HG03196 (cell line): ENCODE results near the gene ZC3H8.
"Not testable (repeated sequence)": the region's sequence is repeated elsewhere in the genome, so short reads cannot be mapped to it uniquely, and the experiment has no call there.

Experiments
- ATAC-seq: cut with Tn5 transposase; IDR thresholded peaks from one replicate; pipeline ENCODE4 v1.9.1; 2021; ENCODE audit not compliant: unreplicated experiment

The ZC3H8 gene

DNA sequence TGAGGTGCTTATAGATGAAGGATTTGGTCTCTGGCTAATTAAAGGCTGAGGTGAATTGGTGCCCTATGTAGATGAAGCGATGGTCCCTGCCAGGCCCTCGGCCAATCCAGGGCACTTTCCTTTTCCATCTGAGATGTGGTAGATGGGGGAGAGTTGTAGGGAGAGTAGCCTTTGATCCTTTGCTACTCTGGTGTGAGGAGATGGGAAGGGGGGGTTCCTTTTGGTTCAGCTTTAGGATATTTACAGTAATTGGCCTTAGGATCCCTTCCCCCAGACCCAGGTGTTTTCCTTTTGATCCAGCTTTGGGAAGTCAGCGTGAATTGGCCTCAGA lies 5.4 kb upstream of the ZC3H8 start:
- no peak for ATAC-seq

DNA sequence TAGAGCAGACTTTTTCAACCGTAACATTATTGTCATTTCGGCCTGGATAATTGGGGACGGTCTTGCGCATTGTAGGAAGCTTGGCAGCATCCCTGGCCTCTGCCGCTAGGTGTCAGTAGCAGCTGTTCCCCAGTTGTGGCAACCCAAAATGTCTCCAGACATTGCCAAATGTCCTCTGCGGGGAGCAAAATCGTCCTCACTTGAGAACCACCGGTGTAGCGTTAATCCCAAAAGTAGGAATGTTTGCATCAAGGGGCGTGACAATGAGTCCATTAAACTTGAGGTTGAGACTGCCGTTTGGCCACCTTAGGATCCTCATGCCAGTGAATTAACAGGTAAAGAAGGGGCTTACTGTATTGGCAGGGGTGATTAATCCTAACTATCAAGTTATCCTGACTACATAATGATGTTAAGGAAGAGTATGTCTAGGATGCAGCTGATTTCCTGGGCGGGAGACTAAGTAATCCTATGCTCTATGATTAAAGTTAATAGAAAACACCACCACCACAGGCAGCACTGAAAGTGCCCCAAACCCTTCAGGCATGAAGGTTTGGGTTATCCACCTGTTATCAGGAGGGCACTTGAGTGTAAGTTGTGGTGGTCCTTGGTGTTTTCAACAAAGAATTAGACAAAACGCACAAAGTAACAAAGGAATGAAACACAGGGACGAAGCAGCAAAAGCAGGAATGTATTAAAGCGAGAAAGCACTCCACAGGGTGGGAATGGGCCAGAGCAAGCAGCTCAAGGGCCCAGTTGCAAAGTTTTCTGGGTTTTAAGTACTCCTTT lies 4.9 kb upstream of the ZC3H8 start:
- ATAC-seq = no peak

DNA sequence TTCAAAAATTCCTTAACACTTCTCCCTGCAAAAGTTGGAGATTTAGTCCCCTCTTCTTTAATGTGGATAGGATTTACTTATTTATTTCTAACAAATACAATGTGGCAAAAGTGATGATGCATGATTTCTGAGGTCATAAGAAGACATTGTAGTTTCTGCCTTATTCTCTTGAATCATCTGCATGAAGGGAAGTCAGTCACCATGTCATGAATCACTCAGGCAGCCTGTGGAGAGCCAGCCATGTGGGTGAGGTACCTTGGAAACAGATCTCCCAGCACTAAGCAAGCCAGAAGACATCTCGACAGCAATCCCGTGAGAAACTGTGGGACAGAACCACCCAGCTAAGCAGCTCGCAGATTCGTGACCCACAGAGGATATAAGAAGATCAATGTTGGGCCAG lies 2.7 kb upstream of the ZC3H8 start:
- ATAC-seq = no peak

DNA sequence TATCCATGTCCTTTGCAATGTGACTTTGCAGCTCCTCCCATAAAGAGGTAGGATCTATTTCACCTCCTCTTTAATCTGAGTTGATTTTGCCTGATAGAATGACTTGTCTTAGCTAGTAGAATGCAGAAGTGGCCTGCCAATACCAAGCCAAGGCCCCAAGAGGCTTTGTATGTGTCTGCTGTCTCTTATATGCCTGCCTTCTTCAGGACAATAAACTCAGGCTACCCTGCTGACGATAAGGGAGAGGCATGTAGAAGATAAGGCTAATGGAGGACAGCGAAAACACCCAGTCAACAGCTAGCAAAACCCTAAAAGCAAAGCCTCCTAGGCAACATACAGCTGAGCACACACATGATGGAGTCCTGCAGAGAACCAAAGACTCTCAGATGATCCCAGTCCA lies 1.8 kb upstream of the ZC3H8 start:
- ATAC-seq = no peak

GRCh38 chr2:112255875-112256274 lies 1.0 kb upstream of the ZC3H8 start:
- no peak for ATAC-seq

DNA sequence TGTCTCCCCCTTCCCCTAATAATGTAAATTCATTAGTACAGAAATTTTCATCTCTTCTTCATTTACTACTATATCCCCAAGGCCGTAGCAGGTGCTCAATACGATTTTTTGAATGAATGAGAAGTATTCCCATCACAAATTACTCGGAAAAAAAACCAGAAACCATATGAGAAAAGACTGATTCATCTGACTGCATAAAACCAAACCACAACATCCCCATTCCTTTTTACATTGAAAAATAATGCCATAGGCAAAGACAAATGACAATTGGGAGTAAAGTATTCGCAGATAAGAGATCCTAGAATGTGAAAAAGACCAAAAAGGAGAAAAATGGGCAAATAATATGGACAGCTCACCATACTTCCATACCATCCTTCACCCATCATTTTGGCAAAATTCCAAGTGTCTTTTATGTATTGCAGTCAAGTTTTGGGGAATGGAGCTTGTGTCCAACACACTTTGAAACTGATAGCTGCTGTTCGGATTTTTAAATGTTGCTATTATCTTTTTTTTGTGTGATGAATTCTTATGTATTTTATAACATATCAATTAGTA lies 1.5 kb downstream of the ZC3H8 start:
- no peak for ATAC-seq

DNA sequence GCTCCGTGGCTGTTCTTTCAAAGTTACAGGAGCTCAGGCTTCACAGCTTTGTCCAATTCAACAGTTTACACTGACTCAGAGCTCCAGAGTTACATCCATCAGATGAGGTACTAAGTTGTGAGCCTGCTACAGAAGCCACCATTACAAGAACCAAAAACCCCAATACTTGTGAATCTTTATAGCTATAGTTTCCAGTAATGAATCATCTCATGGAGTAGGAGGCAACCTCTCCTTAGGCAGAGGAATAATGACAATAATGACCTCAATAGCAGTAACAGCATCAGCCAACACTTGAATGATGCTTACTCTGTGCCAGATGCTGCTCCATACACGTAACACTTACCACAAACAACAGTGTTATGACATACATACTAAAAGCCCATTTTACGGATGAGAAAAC lies 3.6 kb downstream of the ZC3H8 start:
- no peak for ATAC-seq

- no peak for ATAC-seq
These were observed 10.0 kb downstream of the ZC3H8 start for GRCh38 chr2:112244854-112245253.

DNA sequence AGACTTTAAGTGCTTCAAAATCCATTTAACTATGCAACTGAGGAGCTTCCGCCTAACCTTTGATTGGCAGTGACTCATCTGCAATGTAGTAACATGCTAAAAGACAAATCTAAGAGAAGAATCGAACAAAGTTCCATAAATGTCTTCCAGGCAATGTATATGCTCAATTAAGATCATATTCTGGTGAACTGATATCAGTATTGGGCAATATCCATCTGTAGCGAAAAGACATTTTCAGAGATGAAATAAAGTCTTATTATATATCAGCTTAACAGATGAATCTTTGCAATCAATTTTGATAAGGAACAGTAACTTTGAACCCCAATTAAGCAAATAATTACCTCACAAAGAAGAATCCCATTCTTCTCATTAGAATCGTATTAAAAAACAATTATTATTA lies 11.6 kb downstream of the ZC3H8 start:
- ATAC-seq = no peak

GRCh38 chr2:112242384-112242783 lies 12.5 kb downstream of the ZC3H8 start:
- no peak for ATAC-seq

- ATAC-seq = no peak
These were observed 15.0 kb downstream of the ZC3H8 start for GRCh38 chr2:112239862-112240261.

DNA sequence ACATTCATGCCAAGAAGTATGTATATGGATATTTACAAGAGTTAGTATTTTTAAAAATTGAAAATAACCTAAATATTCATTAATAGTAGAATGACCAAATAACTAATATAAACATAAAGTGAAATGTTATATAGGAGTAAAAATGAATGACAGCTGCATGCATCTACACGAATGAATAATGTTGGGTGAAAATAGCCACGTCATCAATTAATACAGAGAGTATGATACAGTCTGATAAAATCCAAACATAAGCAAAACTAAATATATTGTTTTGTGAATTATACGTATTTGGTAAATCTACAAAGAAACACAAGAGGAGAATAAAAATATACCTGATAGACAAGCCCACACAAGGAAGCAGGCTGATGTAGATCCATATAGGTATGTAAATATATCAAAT lies 24.5 kb downstream of the ZC3H8 start:
- ATAC-seq = no peak

- ATAC-seq = no peak
These were observed 25.5 kb downstream of the ZC3H8 start for GRCh38 chr2:112229348-112229747.

DNA sequence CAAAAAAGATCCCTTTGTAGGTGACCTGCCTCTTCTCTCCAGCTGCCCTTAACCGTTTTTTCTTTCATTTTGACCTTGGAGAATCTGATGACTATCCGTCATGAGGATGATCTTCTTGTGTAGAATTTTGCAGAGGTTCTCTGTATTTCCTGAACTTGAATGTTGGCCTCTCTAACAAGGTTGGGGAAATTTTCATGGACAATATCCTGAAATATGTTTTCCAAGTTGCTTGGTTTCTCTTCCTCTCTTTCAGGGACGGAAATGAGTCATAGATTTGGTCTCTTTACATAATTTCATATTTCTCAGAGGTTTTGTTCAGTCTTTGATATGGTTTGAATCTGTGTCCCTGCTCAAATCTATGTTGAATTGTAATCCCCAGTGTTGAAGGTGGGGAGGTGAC lies 34.0 kb downstream of the ZC3H8 start:
- no peak for ATAC-seq

DNA sequence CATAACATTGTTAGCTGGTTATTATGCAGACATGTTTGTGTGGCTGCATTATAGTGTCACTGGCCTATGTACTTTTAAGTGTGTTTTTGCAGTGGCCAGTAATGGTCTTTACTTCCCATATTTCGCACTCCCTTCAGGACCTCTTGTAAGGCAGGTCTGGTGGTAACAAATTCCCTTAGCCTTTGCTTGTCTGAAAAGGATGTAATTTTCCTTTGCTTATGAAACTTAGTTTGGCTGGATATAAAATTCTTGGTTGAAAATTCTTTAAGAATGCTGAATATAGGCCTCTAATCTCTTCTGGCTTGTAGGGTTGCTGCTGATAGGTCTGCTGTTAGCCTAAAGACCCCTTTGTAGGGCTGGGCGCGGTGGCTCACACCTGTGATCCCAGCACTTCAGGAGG lies 34.7 kb downstream of the ZC3H8 start:
- no peak for ATAC-seq

DNA sequence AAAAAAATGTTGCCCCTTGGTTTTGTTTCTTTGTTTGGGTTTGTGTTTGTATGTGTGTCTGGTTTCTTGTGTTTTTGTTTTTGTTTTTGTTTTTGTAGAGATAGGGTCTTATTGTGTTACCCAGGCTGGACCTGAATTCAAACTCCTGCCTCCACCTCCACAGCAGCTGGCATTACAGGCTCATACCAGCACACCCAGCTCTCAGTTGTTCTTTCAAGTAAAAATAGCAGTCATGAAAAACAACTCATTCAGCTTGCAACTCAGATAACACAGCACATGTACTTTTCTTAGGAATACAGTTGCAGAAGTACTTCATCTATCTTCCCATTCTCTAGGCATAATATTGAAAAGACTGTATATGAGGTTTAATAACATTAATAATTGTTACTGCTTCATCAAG lies 37.0 kb downstream of the ZC3H8 start:
- no peak for ATAC-seq

DNA sequence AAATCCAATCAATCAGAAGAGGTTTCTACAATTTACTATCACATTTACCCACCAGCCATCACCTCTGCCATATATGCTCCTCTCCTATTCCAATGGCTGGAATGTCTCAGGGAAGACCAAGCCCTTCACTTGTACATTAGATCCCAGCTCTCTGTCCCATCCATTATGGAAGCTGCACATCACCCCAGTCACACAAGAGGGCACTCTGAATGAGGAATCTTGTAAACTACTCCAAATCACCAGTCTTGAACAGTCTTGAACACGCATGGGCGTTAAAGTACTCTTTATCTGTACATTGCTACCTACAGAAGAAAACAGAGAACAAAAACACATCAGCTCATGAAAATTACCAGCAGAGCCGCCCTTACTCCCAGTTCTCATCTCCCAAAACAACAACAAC lies 38.7 kb downstream of the ZC3H8 start:
- no peak for ATAC-seq

DNA sequence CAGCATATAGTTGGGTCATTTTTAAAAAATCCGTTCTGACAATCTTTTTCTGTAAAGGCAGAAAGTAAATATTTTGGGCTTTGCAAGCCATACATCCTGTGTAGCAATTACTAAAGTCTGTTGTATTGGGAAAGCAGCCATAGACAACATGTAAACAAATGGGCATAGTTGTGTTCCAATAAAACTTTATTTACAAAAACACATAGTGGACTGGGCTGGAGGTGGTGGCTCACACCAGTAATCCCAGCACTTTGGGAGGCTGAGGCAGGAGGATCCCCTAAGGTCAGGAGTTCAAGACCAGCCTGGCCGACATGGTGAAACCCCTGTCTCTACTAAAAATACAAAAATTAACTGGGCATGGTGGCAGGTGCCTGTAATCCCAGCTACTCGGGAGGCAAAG lies 46.9 kb downstream of the ZC3H8 start:
- not testable (repeated sequence) for ATAC-seq

DNA sequence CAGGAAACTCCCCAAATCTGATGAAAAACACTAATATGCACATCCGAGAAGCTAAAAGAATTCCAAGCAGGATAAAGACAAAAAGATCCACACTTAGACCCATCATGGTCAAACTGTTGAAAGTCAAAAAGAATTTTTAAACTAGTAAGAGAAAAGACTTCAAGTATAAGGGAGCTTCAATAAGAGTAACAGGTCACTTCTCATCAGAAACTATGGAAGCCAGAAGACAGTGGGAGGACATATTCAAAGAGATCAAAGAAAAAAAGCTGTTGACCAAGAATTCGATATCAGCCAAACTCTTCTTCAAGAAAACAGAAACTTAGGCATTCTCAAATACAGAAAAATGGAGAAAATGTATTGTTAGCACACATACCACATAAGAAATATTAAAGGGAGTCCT lies 50.4 kb downstream of the ZC3H8 start:
- no peak for ATAC-seq

DNA sequence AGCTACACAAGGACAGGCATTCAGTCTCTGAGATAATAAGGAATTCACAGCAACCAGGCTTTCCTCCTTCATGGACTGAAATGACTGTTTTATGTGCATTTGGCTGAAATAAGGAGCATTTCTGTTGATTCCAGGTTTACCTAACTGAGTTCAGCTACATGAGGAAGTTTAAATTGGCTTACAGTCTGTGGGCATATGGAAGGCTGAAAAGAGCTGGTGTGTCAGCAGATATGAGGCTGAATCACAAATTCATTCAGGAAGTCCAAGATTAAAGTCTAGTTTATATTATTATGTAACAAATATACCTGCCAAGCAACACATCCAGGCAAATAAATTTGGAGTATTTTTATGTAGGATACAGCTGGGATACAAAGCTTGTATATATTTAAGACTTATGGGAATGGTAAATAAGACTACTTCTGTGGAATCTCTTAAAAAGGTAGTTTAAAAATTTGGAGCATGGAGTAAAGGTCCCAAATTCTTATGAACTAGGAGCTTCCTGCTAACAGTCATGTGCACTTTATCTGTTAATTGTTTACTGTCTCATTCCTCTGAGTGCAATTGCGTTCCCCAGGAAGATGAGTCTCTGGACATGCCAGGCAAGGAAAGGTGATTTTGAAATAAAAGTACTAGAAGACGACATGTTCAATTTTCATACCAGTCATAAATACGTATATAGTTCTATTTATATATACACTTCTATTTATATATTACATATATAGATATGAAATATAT lies 53.0 kb downstream of the ZC3H8 start:
- ATAC-seq = no peak

- ATAC-seq = no peak
These were observed 55.7 kb downstream of the ZC3H8 start for GRCh38 chr2:112199188-112199587.

GRCh38 chr2:112198780-112199179 lies 56.1 kb downstream of the ZC3H8 start:
- no peak for ATAC-seq
